GM23248 (cell line): ENCODE measurements around the gene MYO10.

Source experiments
- EZH2 ChIP-seq: fragments of 200-600 bp; sonication (generic); IDR thresholded peaks from 2 replicates; pipeline ENCODE4 v1.6.1; 2018; ENCODE audit warnings: antibody characterized with exemption, mild to moderate bottlenecking; ENCODE audit not compliant: insufficient read depth, poor library complexity, severe bottlenecking
- EZH2phosphoT487 ChIP-seq: fragments of 200-600 bp; sonication (generic); IDR thresholded peaks from 2 replicates; pipeline ENCODE4 v1.6.1; 2018; ENCODE audit warnings: antibody characterized with exemption, moderate library complexity, mild to moderate bottlenecking, low read depth; ENCODE audit not compliant: insufficient read depth

DNA sequence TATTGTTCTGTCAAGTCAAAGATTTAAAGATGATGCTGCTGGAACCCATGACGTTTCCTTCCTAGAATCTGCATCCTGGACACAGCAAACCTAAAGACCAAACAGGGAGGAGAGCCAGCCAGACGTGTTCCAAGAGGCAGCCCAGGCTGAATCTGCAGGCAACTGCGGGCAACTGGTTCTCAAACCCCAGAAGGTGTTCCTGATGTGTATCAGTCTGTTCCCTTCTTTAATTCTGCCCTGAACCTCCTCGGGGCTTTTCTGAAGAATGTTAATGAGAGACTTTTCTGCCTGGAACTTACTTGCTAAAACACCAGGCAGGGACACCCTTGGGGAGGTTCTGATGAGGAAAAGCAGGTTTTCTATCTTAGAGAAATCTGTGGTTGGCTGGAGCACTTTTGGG is 186.5 kb downstream of the MYO10 start:
- no peak for TF ChIP-seq EZH2
- TF ChIP-seq EZH2phosphoT487: no peak
